ENCODE results near the gene RAB39A. TPM values are rescaled to one million over a fixed set of nuclear protein-coding genes. Genes with fewer than 3 reads are reported as not detected.
"Not testable (repeated sequence)": the region's sequence is repeated elsewhere in the genome, so short reads cannot be mapped to it uniquely, and the experiment has no call there.

Gene RAB39A, protein sequence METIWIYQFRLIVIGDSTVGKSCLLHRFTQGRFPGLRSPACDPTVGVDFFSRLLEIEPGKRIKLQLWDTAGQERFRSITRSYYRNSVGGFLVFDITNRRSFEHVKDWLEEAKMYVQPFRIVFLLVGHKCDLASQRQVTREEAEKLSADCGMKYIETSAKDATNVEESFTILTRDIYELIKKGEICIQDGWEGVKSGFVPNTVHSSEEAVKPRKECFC
- total RNA-seq, result under 1 TPM in 1 of 4 donors, not detected in 3; 0.68 TPM

DNA sequence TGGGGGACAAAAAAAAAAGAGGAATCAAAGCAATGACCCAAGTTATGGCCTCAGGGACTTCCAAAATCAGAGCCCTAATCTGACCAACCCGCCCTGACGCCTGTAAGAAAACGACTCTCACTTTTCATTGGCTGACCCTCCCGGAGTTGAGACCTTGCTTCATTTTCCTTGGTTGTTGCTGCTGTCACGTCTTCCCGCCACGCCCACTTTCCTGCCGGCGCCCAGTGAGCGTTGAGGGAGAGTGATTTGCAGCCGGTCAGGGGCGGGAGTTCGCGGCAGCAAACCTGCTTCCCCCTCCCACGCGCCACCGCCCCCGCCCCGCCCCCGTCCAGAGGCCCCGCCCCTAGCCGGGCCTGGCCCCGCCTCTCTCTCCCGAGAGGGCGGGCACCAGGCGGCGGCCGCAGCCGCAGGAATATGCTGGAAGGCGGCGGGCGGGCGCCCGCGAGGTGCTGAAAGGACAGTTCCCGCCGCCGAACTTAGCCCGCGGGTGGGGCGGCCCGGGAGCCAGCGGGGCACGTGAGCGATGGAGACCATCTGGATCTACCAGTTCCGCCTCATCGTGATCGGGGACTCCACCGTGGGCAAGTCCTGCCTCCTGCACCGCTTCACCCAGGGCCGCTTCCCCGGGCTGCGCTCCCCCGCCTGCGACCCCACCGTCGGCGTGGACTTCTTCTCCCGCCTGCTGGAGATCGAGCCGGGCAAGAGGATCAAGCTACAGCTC is at the start of gene RAB39A:
RAB39A (plus strand) TSS at position 403 of the 721 bp plus-strand sequence; CDS start at position 524, 121 bp downstream.
- H3K4me1 ChIP-seq, result peaks cover 8 to 19% (median 10%) of the 10 kb centered on the region in 4 donors
- no peaks in the 10 kb centered on the region for H3K9me3 ChIP-seq
- WGBS, 2 donors (ENCODE audit: low coverage in 1 of 2), result 7% methylated on average over 32 of the region's 61 CpGs; no CpG with 5 or more reads in 1 of the 2 donors
- in situ Hi-C loops (cut with MboI; ENCODE audit: low pct_ligation_motif_present in 1 of 4, low pct_unique_long_range_greater_than_20kb in 1 of 4, low sequenced_read_pairs in 3 of 4) (no loop called here), intact Hi-C loops (cut with DNase I; ENCODE audit: low total_unique reads) (no loop called here)
- DNase-seq, result peak; percentile 89
- peak within 1 kb of the TSS; percentile 33 to 58 (median 52) for H3K27ac ChIP-seq
- peaks cover 33% of the 10 kb centered on the region for H3K27me3 ChIP-seq
- peak within 1 kb of the TSS; percentile 10 to 63 (median 30) for H3K4me3 ChIP-seq
- no peaks in the 10 kb centered on the region for H3K36me3 ChIP-seq
- TF ChIP-seq POLR2A (IDR thresholded peaks at IDR 0.05) (no peak), EP300 (IDR thresholded peaks at IDR 0.05; ENCODE audit: low read depth) (no peak), POLR2AphosphoS5 (IDR thresholded peaks at IDR 0.05) (no peak), CTCF (IDR thresholded peaks at IDR 0.05) (no peak)

GRCh38 chr11:107881471-107881870 is 46.8 kb upstream of the RAB39A start:
- intact Hi-C loops (cut with DNase I; ENCODE audit: low total_unique reads); H3K36me3 ChIP-seq; H3K4me3 ChIP-seq; H3K4me1 ChIP-seq; H3K27ac ChIP-seq; DNase-seq; H3K9me3 ChIP-seq; H3K27me3 ChIP-seq; in situ Hi-C loops (cut with MboI; ENCODE audit: low pct_ligation_motif_present in 1 of 4, low pct_unique_long_range_greater_than_20kb in 1 of 4, low sequenced_read_pairs in 3 of 4): not testable (repeated sequence)
- 92% methylated on average over 9 of the region's 9 CpGs; no CpG with 5 or more reads in 1 of the 2 donors for WGBS, 2 donors (ENCODE audit: low coverage in 1 of 2)

DNA sequence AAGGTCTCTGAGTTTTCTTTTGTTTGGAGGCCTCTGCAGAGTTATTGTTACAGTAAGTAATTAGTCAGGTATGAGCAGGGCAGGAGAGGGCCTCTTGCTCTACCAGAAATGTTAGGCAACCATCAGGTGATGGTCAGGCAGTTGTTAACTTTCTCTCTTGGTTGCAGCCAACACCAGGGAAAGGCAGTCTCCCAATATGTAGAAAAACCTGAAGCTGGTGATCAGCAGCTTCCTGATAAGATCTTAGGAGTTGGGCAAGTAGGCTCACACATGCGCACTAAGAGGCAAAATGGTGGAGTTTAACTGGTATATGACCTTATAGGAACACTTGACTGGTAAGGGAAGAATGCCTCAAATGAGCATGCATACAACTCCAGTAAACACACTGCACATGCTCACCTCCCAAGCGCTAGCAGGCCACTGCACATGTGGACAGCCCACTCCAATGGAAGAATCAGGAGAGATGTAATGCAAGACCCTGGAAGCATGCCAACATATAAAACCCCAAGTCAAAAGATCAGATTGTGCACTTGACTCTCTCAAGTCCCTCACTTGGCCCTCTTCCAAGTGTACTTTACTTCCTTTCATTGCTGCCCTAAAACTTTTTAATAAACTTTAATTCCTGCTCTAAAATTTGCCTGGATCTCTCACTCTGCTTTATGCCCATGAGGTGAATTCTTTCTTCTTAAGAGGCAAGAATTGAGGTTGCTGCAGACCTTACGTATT is 46.0 kb upstream of the RAB39A start:
- H3K27ac ChIP-seq, result no peak overlapping the region
- H3K4me1 ChIP-seq, result no peaks in the 10 kb centered on the region
- 98 to 100% methylated on average over 2 to 3 of the region's 3 CpGs for WGBS, 2 donors (ENCODE audit: low coverage in 1 of 2)
- H3K27me3 ChIP-seq, result no peaks in the 10 kb centered on the region
- no peaks in the 10 kb centered on the region for H3K9me3 ChIP-seq
- TF ChIP-seq EP300 (IDR thresholded peaks at IDR 0.05; ENCODE audit: low read depth), result no peak
- TF ChIP-seq POLR2A (IDR thresholded peaks at IDR 0.05), result no peak
- no peak for TF ChIP-seq CTCF (IDR thresholded peaks at IDR 0.05)
- no peak for TF ChIP-seq POLR2AphosphoS5 (IDR thresholded peaks at IDR 0.05)
- H3K4me3 ChIP-seq, result no peak overlapping the region
- no peak for DNase-seq
- intact Hi-C loops (cut with DNase I; ENCODE audit: low total_unique reads), result no loop called here
- no peaks in the 10 kb centered on the region for H3K36me3 ChIP-seq
- in situ Hi-C loops (cut with MboI; ENCODE audit: low pct_ligation_motif_present in 1 of 4, low pct_unique_long_range_greater_than_20kb in 1 of 4, low sequenced_read_pairs in 3 of 4), result no loop called here

GRCh38 chr11:107898270-107898669 is 30.0 kb upstream of the RAB39A start:
- no peak overlapping the region for H3K4me3 ChIP-seq
- H3K27ac ChIP-seq, result no peak overlapping the region
- no peaks in the 10 kb centered on the region for H3K27me3 ChIP-seq
- no peaks in the 10 kb centered on the region for H3K36me3 ChIP-seq
- WGBS, 2 donors (ENCODE audit: low coverage in 1 of 2), result 14 to 38% methylated on average over 1 of the region's 1 CpG
- no peaks in the 10 kb centered on the region for H3K9me3 ChIP-seq
- no peak for TF ChIP-seq EP300 (IDR thresholded peaks at IDR 0.05; ENCODE audit: low read depth)
- TF ChIP-seq CTCF (IDR thresholded peaks at IDR 0.05), result peak; percentile 42 to 67 (median 48)
- no peak for DNase-seq
- no peaks in the 10 kb centered on the region for H3K4me1 ChIP-seq
- in situ Hi-C loops (cut with MboI; ENCODE audit: low pct_ligation_motif_present in 1 of 4, low pct_unique_long_range_greater_than_20kb in 1 of 4, low sequenced_read_pairs in 3 of 4) (loop anchor here in 1 of 4 donors (10.0 kb wide), 1 partner anchor 153 kb away; no protein-coding TSS in a partner anchor), intact Hi-C loops (cut with DNase I; ENCODE audit: low total_unique reads) (no loop called here)

All from transverse colon (tissue), 4 donors.